ENCODE results near the gene EHMT1.

- TF ChIP-seq CTCF (IDR thresholded peaks at IDR 0.05) (no peak), POLR2AphosphoS5 (IDR thresholded peaks at IDR 0.05; ENCODE audit: low read depth, low read length) (no peak)
Measured at GRCh38 chr9:137674976-137675320, 56.1 kb downstream of the EHMT1 start.

Data from Panc1 (cell line).